CD4-positive, alpha-beta T cell treated with Interleukin-17A for 4 hours (primary cell): ENCODE data around the gene GTF2F2.
"Not testable (repeated sequence)": the region's sequence is repeated elsewhere in the genome, so short reads cannot be mapped to it uniquely, and the experiment has no call there.

Experiments
- DNase-seq: peaks from one replicate; pipeline ENCODE4 v3.0.0-alpha.2; 2020; ENCODE audit warnings: mixed read lengths

The GTF2F2 gene

DNA sequence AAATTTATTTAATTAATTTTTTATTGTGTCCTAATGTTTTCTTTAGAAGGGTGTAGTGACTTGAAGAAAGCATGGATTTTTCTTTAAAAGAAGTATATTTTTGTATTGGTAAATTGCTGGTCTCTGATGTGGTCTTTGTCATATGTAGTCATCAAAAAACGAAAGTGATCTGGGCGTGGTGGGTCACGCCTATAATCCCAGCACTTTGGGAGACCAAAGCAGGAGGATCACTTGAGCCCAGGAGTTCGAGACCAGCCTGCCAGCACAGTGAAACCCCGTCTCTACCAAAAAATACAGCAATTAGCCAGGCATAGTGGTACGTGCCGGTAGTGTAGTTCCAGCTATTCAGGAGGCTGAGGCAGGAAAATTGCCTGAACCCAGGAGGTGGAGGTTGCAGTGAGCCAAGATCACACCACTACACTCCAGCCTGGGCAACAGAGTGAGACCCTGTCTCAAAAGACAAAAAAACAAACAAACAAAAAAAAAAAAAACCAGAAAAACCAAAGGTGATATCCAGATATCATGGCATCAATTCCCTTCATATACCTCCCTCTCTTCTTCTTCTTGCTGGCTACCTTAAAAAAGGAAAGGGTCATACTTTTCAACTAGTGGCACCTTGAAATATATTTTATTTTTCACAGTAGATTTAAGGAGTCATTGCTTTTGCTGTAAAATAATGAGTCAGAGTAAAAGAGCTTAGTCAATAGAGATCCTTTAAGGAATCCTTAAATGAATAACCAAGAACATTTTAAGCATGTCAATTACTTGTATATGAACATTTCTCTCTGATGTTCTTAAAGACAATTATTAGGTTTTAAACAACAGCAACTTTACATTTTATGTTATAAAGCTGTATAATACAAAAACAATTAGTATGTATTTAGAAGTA is 60.6 kb downstream of the GTF2F2 start:
- no peak for DNase-seq

GRCh38 chr13:45184693-45185092 is 64.4 kb downstream of the GTF2F2 start:
- DNase-seq, result no peak

GRCh38 chr13:45185286-45185685 is 65.0 kb downstream of the GTF2F2 start:
- no peak for DNase-seq

DNA sequence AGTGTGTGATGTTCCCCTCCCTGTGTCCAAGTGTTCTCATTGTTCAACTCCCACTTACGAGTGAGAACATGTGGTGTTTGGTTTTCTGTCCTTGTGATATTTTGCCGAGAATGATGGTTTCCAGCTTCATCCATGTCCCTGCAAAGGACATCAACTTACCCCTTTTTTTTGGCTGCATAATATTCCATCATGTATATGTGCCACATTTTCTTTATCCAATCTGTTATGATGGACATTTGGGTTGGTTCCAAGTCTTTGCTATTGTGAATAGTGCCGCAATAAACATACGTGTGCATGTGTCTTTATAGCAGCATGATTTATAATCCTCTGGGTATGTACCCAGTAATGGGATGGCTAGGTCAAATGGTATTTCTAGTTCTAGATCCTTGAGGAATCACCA is 68.8 kb downstream of the GTF2F2 start:
- not testable (repeated sequence) for DNase-seq

GRCh38 chr13:45189511-45189910 is 69.2 kb downstream of the GTF2F2 start:
- DNase-seq, result not testable (repeated sequence)

- DNase-seq, result no peak
Observed at GRCh38 chr13:45191874-45192273, 71.6 kb downstream of the GTF2F2 start.

- DNase-seq, result no peak
Observed at GRCh38 chr13:45194081-45194939, 74.0 kb downstream of the GTF2F2 start.

DNA sequence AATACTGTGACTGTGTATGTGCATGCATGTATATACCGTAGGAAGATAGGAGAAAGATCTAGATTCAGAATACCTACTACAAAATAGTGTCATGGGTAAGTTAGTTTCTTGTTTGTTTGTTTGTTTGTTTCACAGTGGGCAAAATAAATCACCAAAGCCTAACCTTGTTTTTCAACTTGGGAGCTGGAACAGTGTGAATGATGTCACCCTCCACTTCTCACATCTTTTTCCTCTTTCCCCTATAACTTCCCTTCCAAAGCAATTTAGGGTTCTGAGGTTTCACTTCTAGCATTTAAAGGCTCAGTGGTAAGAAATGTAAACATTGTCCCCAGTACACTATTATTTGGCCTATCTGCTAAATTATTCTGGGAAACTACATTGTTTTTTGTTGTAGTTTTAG is 75.1 kb downstream of the GTF2F2 start:
- DNase-seq, result no peak

DNA sequence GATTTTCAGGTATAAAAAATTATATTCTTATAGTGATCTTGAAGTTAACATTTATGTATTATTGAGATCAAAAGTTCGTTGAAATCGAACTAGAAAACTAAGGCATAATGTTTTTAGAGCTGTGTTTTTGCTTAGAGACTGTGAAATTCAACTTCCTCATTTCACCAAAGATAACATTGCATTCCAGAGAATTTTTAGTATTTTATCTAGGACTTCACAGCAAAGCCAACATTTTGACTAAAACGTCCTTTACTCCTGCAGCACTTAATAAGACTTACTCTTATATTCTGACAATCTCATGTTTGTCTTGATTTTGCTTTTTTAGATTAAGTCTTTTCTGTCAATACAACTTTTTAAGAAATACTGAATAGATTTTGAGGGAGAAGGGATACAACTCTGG is 75.8 kb downstream of the GTF2F2 start:
- DNase-seq, result no peak

GRCh38 chr13:45196622-45197021 is 76.3 kb downstream of the GTF2F2 start:
- no peak for DNase-seq

DNA sequence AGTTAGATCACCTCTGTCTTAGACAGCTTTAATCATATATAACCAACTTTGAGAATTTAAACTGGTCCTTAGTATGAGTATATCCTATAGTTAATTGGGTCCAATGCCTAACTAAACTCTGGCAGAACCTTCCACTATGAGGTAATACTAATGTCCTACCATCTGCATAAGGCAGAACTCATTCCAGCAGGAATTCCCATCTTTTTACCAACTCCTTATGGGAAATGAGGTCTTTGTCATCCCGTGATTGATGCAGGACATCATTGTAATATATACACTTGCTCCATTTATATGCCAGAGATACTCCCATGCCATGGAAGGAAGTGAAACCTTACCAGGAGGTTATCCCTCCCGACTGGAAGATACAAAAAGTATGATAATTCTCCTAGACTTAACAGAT is 77.7 kb downstream of the GTF2F2 start:
- no peak for DNase-seq

DNA sequence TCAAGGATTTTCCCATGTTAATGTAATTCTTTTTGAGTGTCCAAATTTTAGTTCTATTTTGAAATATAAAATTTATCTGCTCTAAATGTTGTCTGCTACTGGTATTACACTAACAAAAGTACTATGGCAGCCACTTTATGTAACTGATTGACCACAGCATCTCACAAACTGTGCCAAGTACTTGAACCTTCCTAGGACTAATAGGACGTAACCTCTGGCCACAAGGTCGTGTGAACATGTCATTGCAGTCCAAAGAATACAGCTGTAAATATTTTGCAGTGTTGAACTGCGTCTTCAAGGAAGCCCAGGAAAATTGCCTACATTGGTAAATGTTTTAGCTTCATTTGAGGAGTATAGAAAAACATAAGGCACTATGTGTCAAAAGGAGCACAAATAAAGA is 78.6 kb downstream of the GTF2F2 start:
- DNase-seq, result no peak

DNA sequence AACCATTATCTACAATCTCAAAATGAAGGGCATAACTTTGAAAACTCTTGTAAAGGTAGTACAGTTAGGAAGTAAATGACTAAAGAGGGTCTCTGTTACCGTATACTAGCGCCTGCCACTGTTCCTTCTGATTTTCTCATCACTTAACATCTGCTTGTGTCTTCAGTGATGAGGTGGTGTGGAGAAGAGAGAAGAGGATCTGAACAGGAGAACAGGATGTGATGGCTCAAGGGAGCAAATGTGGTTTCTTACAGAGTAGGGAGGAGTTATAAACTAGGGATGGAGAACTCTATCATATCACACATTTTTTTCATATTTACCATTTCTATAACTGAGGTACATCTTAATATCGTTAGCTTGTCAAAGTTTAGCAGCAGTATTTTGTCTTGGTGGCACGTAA is 79.4 kb downstream of the GTF2F2 start:
- DNase-seq, result no peak

- DNase-seq, result no peak
Observed at GRCh38 chr13:45200701-45201232, 80.5 kb downstream of the GTF2F2 start, which contains the start of gene KCTD4. Gene KCTD4, minus strand, starts transcription at chr13:45201045. Its CDS starts 6,478 bp downstream, at chr13:45194567.

GRCh38 chr13:45205124-45205523 is 84.8 kb downstream of the GTF2F2 start:
- DNase-seq, result no peak

- DNase-seq, result no peak
Observed at GRCh38 chr13:45206340-45206739, 86.0 kb downstream of the GTF2F2 start.

DNA sequence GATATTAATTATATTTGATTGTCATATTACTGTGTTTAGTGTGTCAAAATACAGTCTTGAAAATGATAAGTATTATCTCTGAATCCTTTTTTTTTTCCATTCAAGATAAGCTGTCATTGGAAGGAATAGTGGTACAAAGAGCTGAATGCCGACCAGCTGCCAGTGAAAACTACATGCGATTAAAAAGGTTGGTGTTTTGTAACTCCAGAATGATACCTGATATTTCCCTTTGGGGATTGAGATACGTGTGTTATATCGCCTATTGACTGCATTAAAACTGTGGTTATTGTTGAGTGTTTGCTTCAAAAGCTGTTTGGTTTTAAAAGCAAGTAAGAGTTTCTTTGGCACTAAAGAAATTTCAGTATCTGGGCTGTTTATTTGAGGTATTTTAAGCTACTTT is 87.0 kb downstream of the GTF2F2 start:
- no peak for DNase-seq

DNA sequence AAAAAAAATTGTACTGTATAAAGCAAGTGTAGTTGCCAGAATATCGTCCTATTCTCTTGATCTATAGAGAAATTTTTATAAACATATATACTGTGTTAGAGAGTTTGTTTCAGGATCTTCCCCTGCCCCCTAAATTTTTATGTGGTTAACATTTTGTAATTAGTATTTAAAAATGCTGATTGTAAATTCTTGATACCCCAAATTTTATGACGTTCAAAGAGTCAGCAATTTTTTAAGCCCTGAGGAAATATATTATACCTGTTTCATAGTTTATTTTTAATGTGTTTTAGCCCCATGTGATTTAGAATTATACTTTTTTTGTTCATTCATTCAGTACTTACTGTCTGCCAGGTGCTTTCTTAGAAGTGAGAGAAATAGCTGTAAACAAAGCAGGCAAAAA is 87.8 kb downstream of the GTF2F2 start:
- DNase-seq, result no peak

- no peak for DNase-seq
Observed at GRCh38 chr13:45209229-45209628, 88.9 kb downstream of the GTF2F2 start.

GRCh38 chr13:45215392-45216077 is 95.2 kb downstream of the GTF2F2 start:
- DNase-seq, result no peak

DNA sequence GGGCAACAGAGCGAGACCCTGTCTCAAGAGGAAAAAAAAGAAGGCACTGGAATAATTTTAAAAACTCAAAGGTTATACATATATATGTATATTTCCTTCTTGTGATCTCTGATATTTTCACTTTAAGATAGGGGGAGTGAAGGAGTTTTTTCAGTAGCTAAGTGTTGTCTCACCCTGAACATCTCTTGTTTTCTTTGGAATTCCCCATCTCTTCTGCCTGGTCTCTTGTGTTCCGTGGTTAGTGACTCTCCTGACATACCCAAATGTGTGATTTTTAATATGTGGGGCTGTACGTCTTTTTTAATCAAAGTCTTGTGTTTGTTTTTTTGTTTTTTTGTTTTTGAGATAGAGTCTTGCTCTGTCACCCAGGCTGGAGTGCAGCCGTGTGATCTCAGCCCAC is 95.9 kb downstream of the GTF2F2 start:
- DNase-seq, result no peak

DNA sequence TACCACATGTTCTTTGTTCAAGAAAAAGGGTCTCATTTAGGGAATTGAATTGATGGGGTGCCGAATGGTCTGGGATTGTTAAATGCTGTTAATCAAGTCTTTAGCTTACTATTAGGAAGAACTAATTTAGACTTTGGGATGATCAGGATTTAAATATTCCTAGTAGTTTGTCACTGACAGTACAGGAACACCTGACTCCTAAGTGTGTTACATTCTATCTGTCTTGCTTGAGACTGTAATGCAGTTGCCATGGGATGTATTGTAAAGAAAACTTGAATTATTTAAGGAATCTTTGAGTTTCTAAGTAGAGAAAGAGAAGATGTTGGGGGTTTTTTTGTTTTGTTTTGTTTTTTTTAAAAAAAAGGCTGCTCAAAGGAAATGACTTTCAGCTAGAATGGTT is 98.4 kb downstream of the GTF2F2 start:
- DNase-seq, result no peak
